Mucosa of gallbladder (tissue), 1 donor: ENCODE data around the gene PICALM. TPM values are rescaled to one million over a fixed set of nuclear protein-coding genes. Genes with fewer than 3 reads are reported as not detected.
"Not testable (repeated sequence)": the region's sequence is repeated elsewhere in the genome, so short reads cannot be mapped to it uniquely, and the experiment has no call there.

Experiments
- DNase-seq: peaks from one replicate; pipeline ENCODE4 v3.0.0-alpha.2; 2020; ENCODE audit warnings: low spot score
- total RNA-seq: library from RNA; stranded (reverse); gene quantifications from one replicate; pipeline ENCODE4 v1.2.1, GENCODE V29; 2021
- donor health status: DM: no; HTN: no; CAD: no.

Gene PICALM
- total RNA-seq, 1 donor from 2014 or later: 205 TPM

- no peak for DNase-seq
Measured at GRCh38 chr11:85939099-85940015, 129.5 kb downstream of the PICALM start.

DNA sequence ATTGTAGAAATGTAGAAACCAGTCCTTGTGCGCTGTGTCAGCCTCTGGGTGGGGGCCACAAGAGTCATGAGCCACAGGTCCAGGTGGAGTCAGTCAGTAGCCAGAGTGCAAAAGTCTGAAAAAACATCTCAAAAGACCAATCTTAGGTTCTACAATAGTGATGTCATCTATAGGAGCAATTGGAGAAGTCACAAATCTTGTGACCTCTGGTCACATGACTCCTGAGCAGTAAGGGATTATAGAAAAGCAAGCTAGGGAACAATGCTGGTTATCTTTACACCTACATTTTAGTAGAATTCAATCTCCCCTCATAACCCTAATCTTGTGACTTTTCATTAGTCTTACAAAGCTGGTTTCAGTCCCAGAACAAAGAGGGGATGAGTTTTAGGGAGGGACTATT lies 131.0 kb downstream of the PICALM start:
- no peak for DNase-seq

DNA sequence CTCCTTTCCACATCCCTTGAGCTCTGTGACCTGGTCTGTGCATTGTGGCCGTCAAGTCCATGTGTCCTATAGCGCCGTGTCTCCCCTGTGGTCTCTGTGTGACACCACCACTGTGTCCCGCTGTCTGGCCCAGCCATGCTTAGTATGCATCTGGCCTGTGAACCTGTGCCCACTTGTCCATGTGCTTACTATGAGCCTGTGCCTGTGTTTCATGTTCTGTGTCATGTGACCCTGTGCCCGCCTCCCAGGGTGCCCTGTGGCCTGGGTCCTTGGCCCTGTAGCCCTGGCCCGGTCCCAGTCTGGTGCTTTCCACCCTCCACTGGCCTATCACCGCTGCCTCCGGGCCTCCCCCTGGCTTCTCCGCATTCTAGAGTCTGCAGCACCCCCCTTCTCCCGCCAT lies 133.1 kb downstream of the PICALM start:
- DNase-seq: no peak

- DNase-seq: no peak
Measured at GRCh38 chr11:85934596-85935169, 134.2 kb downstream of the PICALM start.

DNA sequence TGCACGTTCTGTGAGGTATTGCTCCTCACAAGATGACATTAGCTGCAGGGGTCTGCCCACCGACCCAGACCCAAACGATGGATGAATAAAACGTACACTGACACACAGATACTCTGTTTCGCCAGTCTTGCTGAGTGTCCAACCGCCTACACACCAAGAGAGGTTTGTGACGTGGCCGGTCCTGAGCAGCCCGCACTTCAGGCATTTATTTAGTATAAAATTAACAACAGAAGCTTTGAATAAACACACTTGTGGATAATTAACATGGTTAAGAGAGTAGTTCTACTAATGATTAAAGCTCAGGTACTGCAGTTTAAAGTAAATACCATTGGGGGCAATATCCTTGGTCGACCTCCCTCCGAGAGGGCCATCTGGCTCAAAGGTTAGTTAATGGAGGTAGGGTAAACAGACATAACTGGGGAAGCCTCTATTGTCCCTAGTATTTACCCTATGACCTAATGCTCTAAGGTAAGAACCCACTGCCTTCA lies 138.0 kb downstream of the PICALM start:
- peak; percentile 58 for DNase-seq

- DNase-seq: not testable (repeated sequence)
Measured at GRCh38 chr11:85926653-85927214, 142.2 kb downstream of the PICALM start.

DNA sequence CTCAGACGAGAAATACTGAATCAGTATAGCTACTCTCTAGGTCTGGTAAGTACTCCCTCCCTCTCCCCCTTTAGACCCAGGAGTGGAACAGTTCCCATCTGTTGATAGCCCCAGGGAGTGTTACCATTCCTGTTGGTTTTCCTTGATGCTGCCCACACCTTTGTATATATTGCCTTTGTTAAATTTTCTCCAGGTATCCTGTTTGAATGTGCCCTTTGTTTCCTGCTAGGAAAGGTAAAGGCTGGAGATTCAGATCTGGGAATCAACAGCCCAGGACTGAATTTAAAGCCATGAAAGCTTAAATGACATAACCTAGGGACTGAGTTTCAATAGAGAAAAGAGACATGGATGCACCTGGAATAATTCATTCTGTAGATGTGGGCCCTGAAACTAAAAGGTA lies 145.4 kb downstream of the PICALM start:
- no peak for DNase-seq

DNA sequence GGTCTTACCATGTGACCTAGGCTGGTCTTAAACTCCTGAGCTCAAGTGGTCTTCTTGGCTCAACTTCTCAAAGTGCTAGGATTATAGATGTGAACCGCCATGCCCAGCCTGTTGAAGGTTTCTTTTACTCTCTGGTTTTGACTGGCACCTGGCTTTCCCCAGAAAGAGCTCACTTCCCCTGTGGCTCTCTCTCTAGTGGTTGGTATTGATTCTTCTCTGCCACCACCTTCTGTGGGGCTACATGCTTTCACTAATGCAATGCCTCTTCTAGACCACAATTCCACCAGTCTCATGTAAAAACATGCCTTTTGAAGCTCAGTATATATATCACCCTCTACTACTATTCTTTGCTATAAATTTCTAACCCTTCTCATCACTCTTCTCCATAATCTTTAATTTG lies 146.5 kb downstream of the PICALM start:
- no peak for DNase-seq

GRCh38 chr11:85918910-85919794 lies 149.7 kb downstream of the PICALM start:
- no peak for DNase-seq

- no peak for DNase-seq
Measured at GRCh38 chr11:85914425-85914824, 154.5 kb downstream of the PICALM start.

GRCh38 chr11:85913513-85913912 lies 155.4 kb downstream of the PICALM start:
- no peak for DNase-seq

GRCh38 chr11:85912414-85912813 lies 156.5 kb downstream of the PICALM start:
- DNase-seq: no peak

Other genes with a start within 250 kb of the PICALM start
- gene CCDC83, start 213.7 kb downstream of the PICALM start, total RNA-seq: not detected
- gene EED, start 175.7 kb upstream of the PICALM start, total RNA-seq: 30.5 TPM
- gene HIKESHI, start 233.2 kb upstream of the PICALM start, total RNA-seq: 25.8 TPM